ENCODE results near the gene TRIM62.

The TRIM62 gene

GRCh38 chr1:33181921-33182341 lies at the start of gene TRIM62:
Gene TRIM62 (minus strand): TSS chr1:33182043. CDS start chr1:33181432, 611 bp downstream.
- in situ Hi-C loops (cut with HindIII; ENCODE audit: low sequenced_read_pairs), result no loop called here

GRCh38 chr1:33231166-33231565 lies 49.3 kb upstream of the TRIM62 start:
- in situ Hi-C loops (cut with HindIII; ENCODE audit: low sequenced_read_pairs), result no loop called here

- in situ Hi-C loops (cut with HindIII; ENCODE audit: low sequenced_read_pairs), result no loop called here
Measured at GRCh38 chr1:33228935-33229487, 47.2 kb upstream of the TRIM62 start.

GRCh38 chr1:33225586-33225985 lies 43.7 kb upstream of the TRIM62 start:
- in situ Hi-C loops (cut with HindIII; ENCODE audit: low sequenced_read_pairs), result no loop called here

GRCh38 chr1:33224166-33224707 lies 42.4 kb upstream of the TRIM62 start:
- in situ Hi-C loops (cut with HindIII; ENCODE audit: low sequenced_read_pairs), result no loop called here

- in situ Hi-C loops (cut with HindIII; ENCODE audit: low sequenced_read_pairs), result no loop called here
Measured at GRCh38 chr1:33222381-33222780, 40.5 kb upstream of the TRIM62 start.

- in situ Hi-C loops (cut with HindIII; ENCODE audit: low sequenced_read_pairs), result no loop called here
Measured at GRCh38 chr1:33221385-33221758, 39.5 kb upstream of the TRIM62 start.

- in situ Hi-C loops (cut with HindIII; ENCODE audit: low sequenced_read_pairs), result no loop called here
Measured at GRCh38 chr1:33220676-33221384, 39.0 kb upstream of the TRIM62 start.

GRCh38 chr1:33219886-33220661 lies 38.2 kb upstream of the TRIM62 start:
- in situ Hi-C loops (cut with HindIII; ENCODE audit: low sequenced_read_pairs), result no loop called here

- in situ Hi-C loops (cut with HindIII; ENCODE audit: low sequenced_read_pairs), result no loop called here
Measured at GRCh38 chr1:33211972-33212371, 30.1 kb upstream of the TRIM62 start.

GRCh38 chr1:33206340-33206739 lies 24.5 kb upstream of the TRIM62 start:
- in situ Hi-C loops (cut with HindIII; ENCODE audit: low sequenced_read_pairs), result no loop called here

- in situ Hi-C loops (cut with HindIII; ENCODE audit: low sequenced_read_pairs), result no loop called here
Measured at GRCh38 chr1:33195556-33195955, 13.7 kb upstream of the TRIM62 start.

- in situ Hi-C loops (cut with HindIII; ENCODE audit: low sequenced_read_pairs), result no loop called here
Measured at GRCh38 chr1:33191731-33192275, 10.0 kb upstream of the TRIM62 start.

- in situ Hi-C loops (cut with HindIII; ENCODE audit: low sequenced_read_pairs), result no loop called here
Measured at GRCh38 chr1:33190701-33191100, 8.9 kb upstream of the TRIM62 start.

- in situ Hi-C loops (cut with HindIII; ENCODE audit: low sequenced_read_pairs), result no loop called here
Measured at GRCh38 chr1:33188572-33189275, 6.9 kb upstream of the TRIM62 start.

- in situ Hi-C loops (cut with HindIII; ENCODE audit: low sequenced_read_pairs), result no loop called here
Measured at GRCh38 chr1:33186936-33187335, 5.1 kb upstream of the TRIM62 start.

- in situ Hi-C loops (cut with HindIII; ENCODE audit: low sequenced_read_pairs), result no loop called here
Measured at GRCh38 chr1:33185541-33185940, 3.7 kb upstream of the TRIM62 start.

GRCh38 chr1:33183306-33183705 lies 1.5 kb upstream of the TRIM62 start:
- in situ Hi-C loops (cut with HindIII; ENCODE audit: low sequenced_read_pairs), result no loop called here

GRCh38 chr1:33182896-33183295 lies 1.1 kb upstream of the TRIM62 start:
- in situ Hi-C loops (cut with HindIII; ENCODE audit: low sequenced_read_pairs), result no loop called here

- in situ Hi-C loops (cut with HindIII; ENCODE audit: low sequenced_read_pairs), result no loop called here
Measured at GRCh38 chr1:33182401-33182841, 578 bp upstream of the TRIM62 start.
